Cerebellar nuclear complex (tissue), 1 donor: ENCODE measurements around the gene ANKS4B.
"Not testable (repeated sequence)": the region's sequence is repeated elsewhere in the genome, so short reads cannot be mapped to it uniquely, and the experiment has no call there.

ENCODE experiments used
- DNase-seq, 2 experiments: peaks; one replicate each; lab custom pipeline; 2025; lab: John Stamatoyannopoulos, UW

ANKS4B gene

GRCh38 chr16:21219551-21219950 lies 13.9 kb upstream of the ANKS4B start:
- no peak for DNase-seq

- DNase-seq = no peak
These were observed 10.8 kb upstream of the ANKS4B start for GRCh38 chr16:21222495-21223337.

GRCh38 chr16:21223787-21224186 lies 9.7 kb upstream of the ANKS4B start:
- no peak for DNase-seq

GRCh38 chr16:21224800-21225199 lies 8.7 kb upstream of the ANKS4B start:
- DNase-seq = no peak

- peak in 1 of 2 experiments; percentile 70 for DNase-seq
These were observed 6.8 kb upstream of the ANKS4B start for GRCh38 chr16:21226749-21227148.

- no peak for DNase-seq
These were observed 5.6 kb upstream of the ANKS4B start for GRCh38 chr16:21227866-21228265.

- DNase-seq = no peak
These were observed 5.1 kb upstream of the ANKS4B start for GRCh38 chr16:21228361-21228872.

GRCh38 chr16:21233045-21233520 lies 416 bp upstream of the ANKS4B start:
- no peak for DNase-seq

GRCh38 chr16:21235199-21235585 lies 1.7 kb downstream of the ANKS4B start:
- no peak for DNase-seq

GRCh38 chr16:21236831-21237230 lies 3.3 kb downstream of the ANKS4B start:
- no peak for DNase-seq

- no peak for DNase-seq
These were observed 6.1 kb downstream of the ANKS4B start for GRCh38 chr16:21239646-21240045.

- no peak for DNase-seq
These were observed 9.3 kb downstream of the ANKS4B start for GRCh38 chr16:21242756-21243155.

- DNase-seq = peak in 1 of 2 experiments; percentile 33
These were observed 11.2 kb downstream of the ANKS4B start for GRCh38 chr16:21244518-21245215.

- DNase-seq = not testable (repeated sequence)
These were observed 14.7 kb downstream of the ANKS4B start for GRCh38 chr16:21248179-21248578.

GRCh38 chr16:21250072-21250923 lies 16.8 kb downstream of the ANKS4B start:
- DNase-seq = no peak

- DNase-seq = no peak
These were observed 20.0 kb downstream of the ANKS4B start for GRCh38 chr16:21253470-21253869.

- DNase-seq = no peak
These were observed 23.1 kb downstream of the ANKS4B start for GRCh38 chr16:21256636-21257035.

GRCh38 chr16:21257284-21257683 lies 23.8 kb downstream of the ANKS4B start:
- no peak for DNase-seq

- DNase-seq = peak in 1 of 2 experiments; percentile 38
These were observed 27.6 kb downstream of the ANKS4B start for GRCh38 chr16:21260870-21261791.

- no peak for DNase-seq
These were observed 29.5 kb downstream of the ANKS4B start for GRCh38 chr16:21262779-21263639.
